Endothelial cell of umbilical vein (primary cell): Measurements from ENCODE around the gene PLCD3. TPM values are rescaled to one million over a fixed set of nuclear protein-coding genes. Genes with fewer than 3 reads are reported as not detected.

Source experiments
- BruUV-seq: library from RNA; stranded (reverse); fragments of 400-500 nt; replicated peaks from 2 replicates; lab custom pipeline; 2021; lab: Mats Ljungman, UMichigan
- CTCF ChIA-PET: fragments of 300-600, 350-600 bp; sonication (Branson Sonifier 250); formaldehyde crosslinking; loops from one replicate; lab custom pipeline; 2021; ENCODE audit warnings: antibody characterized with exemption, inconsistent platforms; lab: Charles Lee
- POLR2A ChIA-PET: fragments of 300-600, 350-600 bp; sonication (Branson Sonifier 250); formaldehyde crosslinking; loops from one replicate; lab custom pipeline; 2021; ENCODE audit warnings: antibody characterized with exemption, inconsistent platforms; lab: Charles Lee
- DNase-seq: peaks from one replicate; pipeline ENCODE4 v3.0.0-alpha.2; 2011; ENCODE audit warnings: low read depth, low spot score
- FAIRE-seq: peaks from 2 replicates; lab custom pipeline; 2011; peaks lifted over from hg19 to GRCh38; lab: Jason Lieb, UNC
- H2AFZ ChIP-seq: 2 replicates; pipeline ENCODE4 v1.6.0; 2012; ENCODE audit warnings: low read depth, low read length, control low read depth, inconsistent platforms
- H3K27ac ChIP-seq: 2 replicates; pipeline ENCODE4 v1.5.1; 2011; ENCODE audit warnings: low read depth, mild to moderate bottlenecking, control low read depth, low read length, moderate library complexity; ENCODE audit not compliant: insufficient read depth
- H3K27me3 ChIP-seq, 2 experiments: 2 replicates each; pipeline versions ENCODE4 v1.6.0 to v1.6.1; 2011; ENCODE audit warnings: low read length in 2 of 2, mixed read lengths in 1 of 2; ENCODE audit not compliant: control insufficient read depth in 2 of 2, insufficient read depth in 2 of 2
- H3K36me3 ChIP-seq, 2 experiments: 2 replicates in 1 of 2; 3 replicates in 1 of 2; pipeline ENCODE4 v1.5.1; 2011; ENCODE audit warnings: low read length in 2 of 2, mild to moderate bottlenecking in 1 of 2, moderate library complexity in 1 of 2; ENCODE audit not compliant: control insufficient read depth in 2 of 2, insufficient read depth in 2 of 2; ENCODE audit errors: extremely low read depth in 1 of 2
- H3K4me1 ChIP-seq: 3 replicates; pipeline ENCODE4 v1.5.1; 2011; ENCODE audit warnings: mild to moderate bottlenecking, low read length; ENCODE audit not compliant: control insufficient read depth, insufficient read depth; ENCODE audit errors: extremely low read depth
- H3K4me2 ChIP-seq: 2 replicates; pipeline ENCODE4 v1.6.1; 2011; ENCODE audit warnings: low read length, control low read depth, mixed read lengths; ENCODE audit not compliant: insufficient read depth
- H3K4me3 ChIP-seq, 3 experiments: fragments of 200-600 bp in 1 of 3; sonication (generic), shearing (Covaris generic) in 1 of 3; replicated peaks in 1 of 3; 2 replicates each; pipeline ENCODE4 v1.5.1; 2011 to 2016; ENCODE audit warnings: control low read depth in 3 of 3, low read length in 3 of 3, mild to moderate bottlenecking in 2 of 3, inconsistent platforms in 1 of 3, low read depth in 1 of 3, moderate library complexity in 1 of 3; ENCODE audit not compliant: insufficient read depth in 1 of 3
- H3K79me2 ChIP-seq: 2 replicates; pipeline ENCODE4 v1.6.0; 2012; ENCODE audit warnings: low read length, inconsistent platforms; ENCODE audit not compliant: control insufficient read depth, insufficient read depth
- H3K9ac ChIP-seq: replicated peaks from 2 replicates; pipeline ENCODE3; 2011; ENCODE audit warnings: low read length, control low read depth; ENCODE audit not compliant: insufficient read depth; ENCODE audit errors: extremely low read depth
- H3K9me1 ChIP-seq: replicated peaks from 3 replicates; pipeline ENCODE4 v1.6.0; 2011; ENCODE audit warnings: mild to moderate bottlenecking, low read length; ENCODE audit not compliant: control insufficient read depth, insufficient read depth; ENCODE audit errors: extremely low read depth
- H3K9me3 ChIP-seq: replicated peaks from 2 replicates; pipeline ENCODE4 v1.5.1; 2012; ENCODE audit warnings: low read length, inconsistent platforms; ENCODE audit not compliant: control insufficient read depth, insufficient read depth
- H4K20me1 ChIP-seq: replicated peaks from 2 replicates; pipeline ENCODE3; 2011; ENCODE audit warnings: mild to moderate bottlenecking, low read length; ENCODE audit not compliant: control insufficient read depth, insufficient read depth; ENCODE audit errors: extremely low read depth
- FOS ChIP-seq: IDR thresholded peaks from 2 replicates; pipeline ENCODE4 v1.6.1; 2011; ENCODE audit warnings: mild to moderate bottlenecking, low read length, moderate library complexity, borderline replicate concordance; ENCODE audit not compliant: insufficient read depth
- JUN ChIP-seq: IDR thresholded peaks from 2 replicates; pipeline ENCODE4 v1.6.1; 2011; ENCODE audit warnings: borderline replicate concordance, low read depth; ENCODE audit not compliant: insufficient read length, insufficient read depth
- MAX ChIP-seq: IDR thresholded peaks from 2 replicates; pipeline ENCODE4 v1.6.1; 2011; ENCODE audit not compliant: insufficient read depth, insufficient read length
- MYC ChIP-seq: IDR thresholded peaks from one replicate; pipeline ENCODE4 v1.6.1; 2011; ENCODE audit warnings: mild to moderate bottlenecking, low read depth, low read length
- POLR2A ChIP-seq: IDR thresholded peaks from 2 replicates; pipeline ENCODE4 v1.6.1; 2012; ENCODE audit warnings: low read depth, mild to moderate bottlenecking, control low read depth, low read length
- dilution Hi-C: fragments of 300-500 bp; cut with MboI; formaldehyde crosslinking; loops from one replicate; pipeline ENCODE4 v1.15.0; 2019; ENCODE audit warnings: low sequenced_read_pairs; ENCODE audit not compliant: extremely low pct_ligation_motif_present
- intact Hi-C: fragments of 100-400 bp; cut with micrococcal nuclease; formaldehyde crosslinking; loops from one replicate; pipeline ENCODE4 v1.10.0; 2022
- polyA plus RNA-seq, 4 experiments: library from polyadenylated mRNA; depleted of rRNA in 3 of 4; stranded (reverse) in 3 of 4; unstranded in 1 of 4; fragments of >200 nt; gene quantifications; 2 replicates each; pipeline versions ENCODE4 v1.2.1 to v1.2.3, GENCODE V29; 2011 to 2012; ENCODE audit warnings: missing spikeins in 1 of 4
- total RNA-seq: library from RNA; stranded (reverse); gene quantifications from 2 replicates; pipeline ENCODE4 v1.2.3, GENCODE V29; 2021

The PLCD3 gene
- total and polyA plus RNA-seq, 2 donors (not counting 3 experiments of a cell fraction or from before 2014, with no cell fraction given): 30.4 to 43.1 TPM

DNA sequence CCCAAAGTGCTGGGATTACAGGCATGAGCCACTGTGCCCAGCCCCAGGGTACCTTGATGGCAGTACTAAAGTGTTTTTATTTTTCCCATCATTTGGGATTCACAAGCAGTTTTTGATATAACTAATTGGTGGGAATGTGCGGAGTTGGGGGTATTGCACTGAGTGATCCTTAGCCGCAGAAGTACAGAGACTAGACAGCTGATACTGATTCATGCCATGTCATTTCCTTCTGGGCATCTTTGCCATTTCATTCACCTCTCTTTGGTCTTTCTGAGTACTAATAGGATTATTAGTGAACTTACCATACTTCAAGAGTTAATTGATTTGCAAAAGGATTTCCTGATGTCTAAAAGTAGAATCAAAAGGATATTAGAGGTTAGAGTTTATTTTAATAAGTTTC, 61.5 kb downstream of the PLCD3 start:
- ChIA-PET POLR2A (no interaction called here), CTCF (interaction anchor here (1.0 to 1.3 kb wide), 2 partner anchors 9 to 13 kb away, joined by 3 to 7 read pairs; partner anchors contain the start of gene NMT1)
- H3K27ac ChIP-seq: peak overlapping the region; percentile 34
- H3K79me2 ChIP-seq: peaks cover 86% of the 10 kb centered on the region
- H3K9me1 ChIP-seq: no peaks in the 10 kb centered on the region
- H3K36me3 ChIP-seq: peaks cover 5 to 17% of the 10 kb centered on the region in 2 experiments
- no peaks in the 10 kb centered on the region for H3K27me3 ChIP-seq
- DNase-seq: no peak
- intact Hi-C loops: no loop called here
- FAIRE-seq: peak; percentile 70
- no peak overlapping the region for H3K9ac ChIP-seq
- dilution Hi-C loops: no loop called here
- no peak overlapping the region for H2AFZ ChIP-seq
- TF ChIP-seq POLR2A (no peak), MYC (no peak)
- BruUV-seq: no TSS peak
- no peak overlapping the region for H3K4me3 ChIP-seq
- no peaks in the 10 kb centered on the region for H4K20me1 ChIP-seq
- no peak overlapping the region for H3K4me2 ChIP-seq
- peaks cover 11% of the 10 kb centered on the region for H3K4me1 ChIP-seq
- no peaks in the 10 kb centered on the region for H3K9me3 ChIP-seq

GRCh38 chr17:45070001-45070400, 62.3 kb downstream of the PLCD3 start:
- TF ChIP-seq MAX (no peak), FOS (no peak), JUN (no peak), POLR2A (no peak)
- DNase-seq (no peak), FAIRE-seq (no peak)
- no peaks in the 10 kb centered on the region for H3K27me3 ChIP-seq
- no peak overlapping the region for H3K4me2 ChIP-seq
- H3K9me1 ChIP-seq: no peaks in the 10 kb centered on the region
- H2AFZ ChIP-seq: no peak overlapping the region
- H3K36me3 ChIP-seq: peaks cover 5 to 17% of the 10 kb centered on the region in 2 experiments
- H3K27ac ChIP-seq: no peak overlapping the region
- peaks cover 11% of the 10 kb centered on the region for H3K4me1 ChIP-seq
- intact Hi-C loops: no loop called here
- H3K4me3 ChIP-seq: no peak overlapping the region
- H3K9ac ChIP-seq: no peak overlapping the region
- H4K20me1 ChIP-seq: no peaks in the 10 kb centered on the region
- CTCF ChIA-PET: interaction anchor here (1.0 to 1.1 kb wide), 2 partner anchors 13 to 23 kb away, joined by 3 to 4 read pairs; no protein-coding TSS in a partner anchor
- peaks cover 85% of the 10 kb centered on the region for H3K79me2 ChIP-seq
- no peaks in the 10 kb centered on the region for H3K9me3 ChIP-seq
- POLR2A ChIA-PET: no interaction called here
- dilution Hi-C loops: no loop called here
- no TSS peak for BruUV-seq
